PC-9 (cell line): ENCODE data around the gene MAGEB6.

ENCODE experiments used
- EZH2 ChIP-seq: fragments of 200-600 bp; sonication (generic); IDR thresholded peaks from 2 replicates; pipeline ENCODE4 v1.8.0; 2017; ENCODE audit warnings: antibody characterized with exemption, low read depth
- TF ChIP-seq, protein P1 (sequence below): fragments of 200-600 bp; sonication (generic); conservative IDR thresholded peaks from 2 replicates; pipeline ENCODE4 v1.6.1; 2017; ENCODE audit warnings: mixed run types, antibody characterized with exemption, mild to moderate bottlenecking, moderate library complexity

DNA sequence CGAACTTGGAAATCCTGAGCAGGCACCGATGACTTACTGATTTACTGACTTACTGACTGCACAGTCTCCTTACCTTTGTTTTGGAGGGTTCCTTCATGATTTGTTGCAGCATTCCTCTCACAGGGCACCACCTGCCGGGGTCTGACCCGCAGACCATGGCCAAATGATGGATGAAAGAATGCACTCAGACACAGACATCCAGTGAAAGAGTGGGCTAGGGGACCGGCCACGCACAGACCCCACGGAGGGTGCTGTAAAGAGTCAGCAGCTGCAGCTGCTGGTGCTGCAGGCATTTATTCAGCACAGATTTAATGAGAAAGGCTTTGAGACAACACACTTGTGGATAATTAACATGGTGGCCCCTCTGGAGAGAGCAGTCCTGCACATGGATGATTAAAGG is 27.1 kb downstream of the MAGEB6 start:
- TF ChIP-seq, protein P1, sequence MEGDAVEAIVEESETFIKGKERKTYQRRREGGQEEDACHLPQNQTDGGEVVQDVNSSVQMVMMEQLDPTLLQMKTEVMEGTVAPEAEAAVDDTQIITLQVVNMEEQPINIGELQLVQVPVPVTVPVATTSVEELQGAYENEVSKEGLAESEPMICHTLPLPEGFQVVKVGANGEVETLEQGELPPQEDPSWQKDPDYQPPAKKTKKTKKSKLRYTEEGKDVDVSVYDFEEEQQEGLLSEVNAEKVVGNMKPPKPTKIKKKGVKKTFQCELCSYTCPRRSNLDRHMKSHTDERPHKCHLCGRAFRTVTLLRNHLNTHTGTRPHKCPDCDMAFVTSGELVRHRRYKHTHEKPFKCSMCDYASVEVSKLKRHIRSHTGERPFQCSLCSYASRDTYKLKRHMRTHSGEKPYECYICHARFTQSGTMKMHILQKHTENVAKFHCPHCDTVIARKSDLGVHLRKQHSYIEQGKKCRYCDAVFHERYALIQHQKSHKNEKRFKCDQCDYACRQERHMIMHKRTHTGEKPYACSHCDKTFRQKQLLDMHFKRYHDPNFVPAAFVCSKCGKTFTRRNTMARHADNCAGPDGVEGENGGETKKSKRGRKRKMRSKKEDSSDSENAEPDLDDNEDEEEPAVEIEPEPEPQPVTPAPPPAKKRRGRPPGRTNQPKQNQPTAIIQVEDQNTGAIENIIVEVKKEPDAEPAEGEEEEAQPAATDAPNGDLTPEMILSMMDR = no peak
- TF ChIP-seq EZH2 = no peak
